Heart left ventricle (tissue), 16 donors: ENCODE results near the gene PRKAG3. TPM values are rescaled to one million over a fixed set of nuclear protein-coding genes. Genes with fewer than 3 reads are reported as not detected.
A peak's percentile ranks its signal among the peaks of the same experiment; 100 is the strongest.

ENCODE experiments used
- ATAC-seq, 4 donors: fragments of 200-7000 bp; cut with Tn5 transposase; one replicate each; pipeline ENCODE4 v1.9.1; 2020 to 2022; ENCODE audit warnings: moderate library complexity in 4 of 4, mild to moderate bottlenecking in 3 of 4, moderate number of reproducible peaks in 1 of 4
- DNase-seq, 5 donors: peaks; one replicate each; pipeline ENCODE4 v3.0.0-alpha.2; 2020
- H3K27ac ChIP-seq, 12 donors: fragments of 200-600 bp; sonication (generic) in 4 of 12; one replicate each; pipeline versions ENCODE4 v1.5.0 to v1.8.0; 2016 to 2022; ENCODE audit warnings: mild to moderate bottlenecking in 2 of 12
- H3K27me3 ChIP-seq, 9 donors: fragments of 200-600 bp; sonication (generic) in 2 of 9; one replicate each; pipeline versions ENCODE4 v1.5.1 to v1.8.0; 2016 to 2022; ENCODE audit warnings: mild to moderate bottlenecking in 3 of 9
- H3K36me3 ChIP-seq, 9 donors: fragments of 200-600 bp; sonication (generic) in 2 of 9; one replicate each; pipeline versions ENCODE4 v1.5.0 to v1.8.0; 2018 to 2022; ENCODE audit warnings: mild to moderate bottlenecking in 2 of 9
- H3K4me1 ChIP-seq, 12 donors: fragments of 200-600 bp; sonication (generic) in 4 of 12; one replicate each; pipeline versions ENCODE4 v1.5.0 to v1.8.0; 2016 to 2022; ENCODE audit warnings: mild to moderate bottlenecking in 3 of 12
- H3K4me3 ChIP-seq, 12 donors: fragments of 200-600 bp; sonication (generic) in 4 of 12; one replicate each; pipeline versions ENCODE4 v1.5.0 to v1.8.0; 2017 to 2022; ENCODE audit warnings: mild to moderate bottlenecking in 9 of 12, moderate library complexity in 4 of 12
- H3K9me3 ChIP-seq, 12 donors: fragments of 200-600 bp; sonication (generic) in 4 of 12; one replicate each; pipeline versions ENCODE4 v1.5.0 to v1.8.0; 2016 to 2022; ENCODE audit warnings: mild to moderate bottlenecking in 1 of 12
- POLR2A ChIP-seq, 2 donors: fragments of 450-650 bp; IDR thresholded peaks; one replicate each; pipeline ENCODE4 v1.6.1; 2017; ENCODE audit warnings: antibody characterized with exemption in 2 of 2, mild to moderate bottlenecking in 2 of 2, moderate library complexity in 2 of 2
- WGBS, 4 donors: extraction: QIAGEN DNeasy Blood & Tissue Kit in 2 of 4; methylation state at CpG; one replicate each; pipeline versions ENCODE4 v1.1.5 to v1.1.7; 2013 to 2018; 5-methylcytosine and 5-hydroxymethylcytosine counted together
- intact Hi-C, 10 donors: fragments of 100-400 bp; cut with DNase I; formaldehyde crosslinking; loops; one replicate each; pipeline versions ENCODE4 v1.11.1 to v1.14.2; 2022
- polyA plus RNA-seq, 2 donors: library from polyadenylated mRNA; stranded (reverse); fragments of 200-250 nt; gene quantifications; one replicate each; pipeline ENCODE4 v1.2.3, GENCODE V29; 2013
- total RNA-seq, 9 donors: library from RNA; depleted of rRNA in 2 of 9; stranded (reverse); fragments of >200 nt in 2 of 9; fragmentation: NEBNext Ultra II Directional in 3 of 9; extraction: Animal tissue kit (Norgen Biotek cat#: 25700) in 3 of 9; gene quantifications; one replicate each; pipeline versions ENCODE4 v1.1.0 to v1.2.4, GENCODE V29; 2016 to 2023
- TF ChIP-seq, protein P1 (sequence below), 12 donors: fragments of 200-600 bp; sonication (generic) in 4 of 12; IDR thresholded peaks; one replicate each; pipeline versions ENCODE4 v1.5.0 to v1.8.0; 2018 to 2022; ENCODE audit warnings: antibody characterized with exemption in 12 of 12, mild to moderate bottlenecking in 5 of 12
- donor health status: ischemic (EF 13 %, LVEDD 7.1; RV severe dilation, severe dysfunction).
- donor health status: healthy with polysubstance abuse.
- donor health status: DM: no; HTN: yes; CAD: no.
- donor health status: DM: no; HTN: no; CAD: no.
- donor health status: ischemic (EF 25% LVEDD 6.9; RV normal size, moderate dysfunction).
- donor health status: ischemic (EF 25% LVEDD 5.7; RV mildly dilated, moderate dysfunction).
- donor health status: healthy.
- donor health status: DM: yes; HTN: yes; CAD: no.
- donor health status: ischemic (EF 35%, LVEDD 5.7; RV mildly dilated, moderate dysfunction).
- donor health status: nonischemic (EF 11% LVEDD 7.7; RV severe dilation, severe dysfunction).
- donor health status: DM: yes; HTN: yes; CAD: no.
- donor health status: PGD.
- donor health status: ischemic (EF 29% LVEDD 5.4; RV normal size, mild dysfunction).
- donor health status: nonischemic (EF 23%, LVEDD 6.1; RV moderate dilation, normal function).

The PRKAG3 gene
- total and polyA plus RNA-seq, 11 donors: 0.06 TPM; not detected in 10

DNA sequence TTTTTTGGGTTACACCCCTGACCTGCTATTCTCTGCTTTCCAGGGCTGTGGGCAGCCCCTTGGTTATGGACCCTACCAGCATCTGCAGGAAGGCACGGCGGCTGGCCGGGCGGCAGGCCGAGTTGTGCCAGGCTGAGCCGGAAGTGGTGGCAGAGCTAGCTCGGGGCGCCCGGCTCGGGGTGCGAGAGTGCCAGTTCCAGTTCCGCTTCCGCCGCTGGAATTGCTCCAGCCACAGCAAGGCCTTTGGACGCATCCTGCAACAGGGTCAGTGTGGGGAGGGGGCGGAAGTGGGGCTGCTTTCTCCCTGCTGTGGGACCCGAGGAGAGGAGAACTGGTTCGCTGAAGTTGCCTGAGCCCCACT, 39.4 kb upstream of the PRKAG3 start:
- Histone ChIP-seq H3K27ac (no peak overlapping the region), H3K4me1 (peaks cover 0 to 21% (median 3%) of the 10 kb centered on the region in 12 donors), H3K9me3 (no peaks in the 10 kb centered on the region), H3K27me3 (peaks cover 29 to 91% (median 65%) of the 10 kb centered on the region in 9 donors), H3K36me3 (no peaks in the 10 kb centered on the region), H3K4me3 (peak overlapping the region in 7 of 12 donors; percentile 5 to 48 (median 31))
- intact Hi-C loops: loop anchor here in 4 of 10 donors (10.0 kb wide), 2 partner anchors 254 to 284 kb away; no protein-coding TSS in a partner anchor
- ATAC-seq (no peak), DNase-seq (peak in 3 of 5 donors; percentile 44 to 77 (median 57))
- no peak for TF ChIP-seq POLR2A (IDR thresholded peaks at IDR 0.05)
- TF ChIP-seq, protein P1, sequence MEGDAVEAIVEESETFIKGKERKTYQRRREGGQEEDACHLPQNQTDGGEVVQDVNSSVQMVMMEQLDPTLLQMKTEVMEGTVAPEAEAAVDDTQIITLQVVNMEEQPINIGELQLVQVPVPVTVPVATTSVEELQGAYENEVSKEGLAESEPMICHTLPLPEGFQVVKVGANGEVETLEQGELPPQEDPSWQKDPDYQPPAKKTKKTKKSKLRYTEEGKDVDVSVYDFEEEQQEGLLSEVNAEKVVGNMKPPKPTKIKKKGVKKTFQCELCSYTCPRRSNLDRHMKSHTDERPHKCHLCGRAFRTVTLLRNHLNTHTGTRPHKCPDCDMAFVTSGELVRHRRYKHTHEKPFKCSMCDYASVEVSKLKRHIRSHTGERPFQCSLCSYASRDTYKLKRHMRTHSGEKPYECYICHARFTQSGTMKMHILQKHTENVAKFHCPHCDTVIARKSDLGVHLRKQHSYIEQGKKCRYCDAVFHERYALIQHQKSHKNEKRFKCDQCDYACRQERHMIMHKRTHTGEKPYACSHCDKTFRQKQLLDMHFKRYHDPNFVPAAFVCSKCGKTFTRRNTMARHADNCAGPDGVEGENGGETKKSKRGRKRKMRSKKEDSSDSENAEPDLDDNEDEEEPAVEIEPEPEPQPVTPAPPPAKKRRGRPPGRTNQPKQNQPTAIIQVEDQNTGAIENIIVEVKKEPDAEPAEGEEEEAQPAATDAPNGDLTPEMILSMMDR (IDR thresholded peaks at IDR 0.05): no peak
- WGBS, 4 donors: 6 to 14% (median 7%) methylated on average over 2 to 18 of the region's 18 CpGs

DNA sequence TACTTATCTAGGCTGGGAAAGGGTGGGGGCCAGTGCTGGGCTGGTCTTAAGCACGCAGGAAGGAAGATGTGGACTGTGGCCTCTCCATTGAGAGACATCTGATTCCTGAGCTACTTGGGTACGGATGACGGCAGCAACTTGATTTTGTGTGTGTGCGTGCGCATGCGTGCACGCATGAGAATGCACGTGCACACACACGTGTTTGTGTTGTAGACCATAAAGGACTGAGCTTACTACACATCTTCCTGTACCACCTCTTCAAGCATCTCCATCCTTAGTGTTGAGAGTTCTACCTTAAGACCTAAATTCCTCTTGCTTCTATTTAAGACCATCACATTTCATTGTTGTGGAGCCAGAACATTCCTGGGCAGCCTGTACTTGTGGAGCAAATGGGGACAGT, 37.5 kb upstream of the PRKAG3 start:
- WGBS, 4 donors: 80 to 86% (median 82%) methylated on average over 9 of the region's 9 CpGs
- no peaks in the 10 kb centered on the region for H3K36me3 ChIP-seq
- peaks cover 0 to 21% (median 3%) of the 10 kb centered on the region in 12 donors for H3K4me1 ChIP-seq
- ATAC-seq (no peak), DNase-seq (peak in 1 of 5 donors; percentile 9)
- H3K27me3 ChIP-seq: peaks cover 26 to 85% (median 62%) of the 10 kb centered on the region in 9 donors
- intact Hi-C loops: no loop called here
- no peaks in the 10 kb centered on the region for H3K9me3 ChIP-seq
- TF ChIP-seq, protein P1 (IDR thresholded peaks at IDR 0.05): no peak
- TF ChIP-seq POLR2A (IDR thresholded peaks at IDR 0.05): no peak
- no peak overlapping the region for H3K27ac ChIP-seq
- no peak overlapping the region for H3K4me3 ChIP-seq

DNA sequence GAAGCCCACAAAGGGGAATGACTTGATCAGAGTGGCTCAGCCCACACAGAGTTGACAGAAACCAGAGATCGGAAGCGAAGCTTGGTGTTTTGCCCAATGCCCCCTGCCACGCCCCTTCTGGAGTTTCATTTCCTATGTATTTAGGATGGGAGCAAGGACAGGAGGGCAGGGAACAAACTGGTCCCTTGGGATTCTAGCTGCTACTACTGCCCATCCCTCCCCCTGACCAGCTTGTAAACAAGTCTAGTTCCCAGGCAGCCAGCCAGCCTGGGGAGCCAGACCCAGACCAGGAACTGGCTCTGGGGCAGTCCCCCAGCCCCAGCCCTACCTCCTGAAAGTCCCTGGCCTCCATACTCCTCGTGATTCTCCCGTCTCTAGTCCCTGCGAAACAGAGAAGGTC, 36.3 kb upstream of the PRKAG3 start:
- Histone ChIP-seq H3K9me3 (no peaks in the 10 kb centered on the region), H3K4me1 (peaks cover 0 to 13% (median 3%) of the 10 kb centered on the region in 12 donors), H3K27ac (peak overlapping the region in 2 of 12 donors; percentile 17 to 41), H3K27me3 (peaks cover 18 to 85% (median 60%) of the 10 kb centered on the region in 9 donors), H3K4me3 (no peak overlapping the region), H3K36me3 (no peaks in the 10 kb centered on the region)
- ATAC-seq: peak in 2 of 4 donors; percentile 10 to 47
- 30 to 45% (median 38%) methylated on average over 6 of the region's 6 CpGs for WGBS, 4 donors
- peak in 1 of 5 donors; percentile 60 for DNase-seq
- intact Hi-C loops: no loop called here
- no peak for TF ChIP-seq POLR2A (IDR thresholded peaks at IDR 0.05)
- TF ChIP-seq, protein P1 (IDR thresholded peaks at IDR 0.05): no peak

DNA sequence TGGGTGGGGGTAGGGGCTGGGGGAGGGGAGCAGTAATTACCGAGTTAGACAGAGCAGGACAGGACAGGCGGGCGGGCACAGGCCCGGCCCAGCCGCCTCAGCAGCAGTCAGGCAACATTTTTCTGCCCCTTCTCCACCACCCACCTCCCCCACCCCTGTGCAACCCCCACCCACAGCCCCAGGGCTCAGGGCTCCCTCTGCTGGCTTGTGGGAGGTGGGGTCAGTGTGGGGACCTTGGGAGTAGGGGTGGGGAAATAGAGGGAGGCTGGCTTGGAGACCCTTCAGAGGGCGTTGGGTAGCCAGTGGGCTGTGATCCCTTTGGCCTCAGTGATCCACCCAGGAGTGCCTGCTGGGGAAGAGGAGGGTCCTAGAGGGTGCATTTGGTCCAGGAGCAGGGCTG, 34.4 kb upstream of the PRKAG3 start:
- Histone ChIP-seq H3K4me1 (peaks cover 0 to 6% (median 1%) of the 10 kb centered on the region in 12 donors), H3K36me3 (no peaks in the 10 kb centered on the region), H3K9me3 (no peaks in the 10 kb centered on the region), H3K4me3 (no peak overlapping the region), H3K27me3 (peaks cover 8 to 85% (median 57%) of the 10 kb centered on the region in 9 donors), H3K27ac (no peak overlapping the region)
- DNase-seq (peak in 1 of 5 donors; percentile 11), ATAC-seq (no peak)
- intact Hi-C loops: no loop called here
- WGBS, 4 donors: 57 to 76% (median 67%) methylated on average over 6 of the region's 6 CpGs
- TF ChIP-seq, protein P1 (IDR thresholded peaks at IDR 0.05): no peak
- no peak for TF ChIP-seq POLR2A (IDR thresholded peaks at IDR 0.05)
